Endothelial cell (in vitro differentiated cells): ENCODE data around the gene LPCAT1. TPM values are rescaled to one million over a fixed set of nuclear protein-coding genes. Genes with fewer than 3 reads are reported as not detected.

Experiments used
- DNase-seq: peaks from one replicate; pipeline ENCODE4 v3.0.0; 2021; ENCODE audit warnings: low spot score
- H3K27ac Mint-ChIP-seq: one replicate; pipeline ENCODE4 v1.8.0; 2021; ENCODE audit warnings: mixed read lengths, inconsistent platforms; ENCODE audit not compliant: unreplicated experiment
- H3K27me3 Mint-ChIP-seq: one replicate; pipeline ENCODE4 v1.8.0; 2021; ENCODE audit warnings: mild to moderate bottlenecking, moderate library complexity, mixed read lengths, inconsistent platforms; ENCODE audit not compliant: unreplicated experiment
- H3K36me3 Mint-ChIP-seq: one replicate; pipeline ENCODE4 v1.8.0; 2021; ENCODE audit warnings: mild to moderate bottlenecking, low read depth, mixed read lengths, inconsistent platforms; ENCODE audit not compliant: unreplicated experiment
- H3K4me1 Mint-ChIP-seq: one replicate; pipeline ENCODE4 v1.8.0; 2021; ENCODE audit warnings: mild to moderate bottlenecking, mixed read lengths, inconsistent platforms; ENCODE audit not compliant: unreplicated experiment
- H3K4me3 Mint-ChIP-seq: one replicate; pipeline ENCODE4 v1.8.0; 2021; ENCODE audit warnings: mild to moderate bottlenecking, mixed read lengths, inconsistent platforms; ENCODE audit not compliant: unreplicated experiment
- H3K9me3 Mint-ChIP-seq: one replicate; pipeline ENCODE4 v1.8.0; 2021; ENCODE audit warnings: mixed read lengths, inconsistent platforms; ENCODE audit not compliant: unreplicated experiment
- CTCF ChIP-seq: fragments of 200-600 bp; sonication (generic); IDR thresholded peaks from one replicate; pipeline ENCODE4 v1.5.0; 2021; ENCODE audit warnings: antibody characterized with exemption; ENCODE audit not compliant: unreplicated experiment
- total RNA-seq: library from RNA; stranded (reverse); fragmentation: NEBNext Ultra II Directional; extraction: Animal tissue kit (Norgen Biotek cat#: 25700); gene quantifications from one replicate; pipeline ENCODE4 v1.2.1, GENCODE V29; 2021; ENCODE audit not compliant: unreplicated experiment

LPCAT1 gene
- total RNA-seq, 1 donor from 2014 or later = 81.3 TPM

- Mint-ChIP-seq H3K36me3 (peaks cover 9% of the 10 kb centered on the region), H3K4me3 (no peak overlapping the region), H3K27ac (no peak overlapping the region), H3K9me3 (peaks cover 11% of the 10 kb centered on the region), H3K27me3 (peaks cover 38% of the 10 kb centered on the region), H3K4me1 (peaks cover 2% of the 10 kb centered on the region)
- DNase-seq = no peak
- no peak for TF ChIP-seq CTCF
These were observed 106.8 kb downstream of the LPCAT1 start for GRCh38 chr5:1416856-1417469.

- H3K4me3 Mint-ChIP-seq = no peak overlapping the region
- H3K27me3 Mint-ChIP-seq = peaks cover 30% of the 10 kb centered on the region
- DNase-seq = no peak
- H3K9me3 Mint-ChIP-seq = peaks cover 11% of the 10 kb centered on the region
- peaks cover 2% of the 10 kb centered on the region for H3K4me1 Mint-ChIP-seq
- TF ChIP-seq CTCF = no peak
- H3K36me3 Mint-ChIP-seq = peaks cover 9% of the 10 kb centered on the region
- H3K27ac Mint-ChIP-seq = no peak overlapping the region
These were observed 108.0 kb downstream of the LPCAT1 start for GRCh38 chr5:1415626-1416360.

GRCh38 chr5:1415059-1415425 lies 108.7 kb downstream of the LPCAT1 start:
- no peak for DNase-seq
- peaks cover 9% of the 10 kb centered on the region for H3K36me3 Mint-ChIP-seq
- H3K27me3 Mint-ChIP-seq = peaks cover 26% of the 10 kb centered on the region
- no peak overlapping the region for H3K27ac Mint-ChIP-seq
- peaks cover 2% of the 10 kb centered on the region for H3K4me1 Mint-ChIP-seq
- no peak overlapping the region for H3K4me3 Mint-ChIP-seq
- TF ChIP-seq CTCF = no peak
- H3K9me3 Mint-ChIP-seq = peaks cover 11% of the 10 kb centered on the region

- Mint-ChIP-seq H3K4me1 (peaks cover 2% of the 10 kb centered on the region), H3K36me3 (peaks cover 9% of the 10 kb centered on the region), H3K4me3 (no peak overlapping the region), H3K9me3 (peaks cover 11% of the 10 kb centered on the region), H3K27me3 (peaks cover 27% of the 10 kb centered on the region), H3K27ac (no peak overlapping the region)
- TF ChIP-seq CTCF = no peak
- DNase-seq = peak; percentile 69
These were observed 109.3 kb downstream of the LPCAT1 start for GRCh38 chr5:1414311-1415058.
